Fibroblast of pulmonary artery (primary cell): ENCODE data around the gene F2RL1.

Experiments used
- DNase-seq: peaks from one replicate; pipeline ENCODE4 v3.0.0-alpha.2; 2010; ENCODE audit warnings: low read depth
- H3K4me3 ChIP-seq: replicated peaks from 2 replicates; pipeline ENCODE4 v1.5.1; 2011; ENCODE audit warnings: low read depth, mild to moderate bottlenecking, control low read depth, low read length, moderate library complexity
- TF ChIP-seq, protein P1 (sequence below): IDR thresholded peaks from 2 replicates; pipeline ENCODE4 v1.5.1; 2011; ENCODE audit warnings: mild to moderate bottlenecking, control low read depth, low read length, inconsistent platforms; ENCODE audit errors: missing control alignments

Gene F2RL1

DNA sequence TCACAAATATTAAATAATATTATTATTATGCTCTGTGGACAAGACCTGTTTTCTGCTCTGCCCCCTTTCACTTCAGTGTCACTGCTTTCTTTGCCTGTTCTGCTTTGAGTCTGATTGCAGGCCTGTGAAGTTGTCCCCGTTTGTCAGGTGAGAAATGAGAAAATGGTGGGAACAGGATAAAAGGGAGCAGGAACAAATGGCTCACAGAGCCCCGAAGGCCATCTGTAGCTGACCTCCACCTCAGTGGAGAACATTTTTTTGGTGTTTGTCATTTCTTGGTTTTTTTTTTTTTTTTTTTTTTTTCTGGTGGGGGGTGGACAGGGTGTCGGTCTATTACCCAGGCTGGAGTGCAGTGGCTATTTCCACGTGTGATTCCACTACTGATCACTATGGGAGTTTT lies 17.8 kb downstream of the F2RL1 start:
- TF ChIP-seq, protein P1, sequence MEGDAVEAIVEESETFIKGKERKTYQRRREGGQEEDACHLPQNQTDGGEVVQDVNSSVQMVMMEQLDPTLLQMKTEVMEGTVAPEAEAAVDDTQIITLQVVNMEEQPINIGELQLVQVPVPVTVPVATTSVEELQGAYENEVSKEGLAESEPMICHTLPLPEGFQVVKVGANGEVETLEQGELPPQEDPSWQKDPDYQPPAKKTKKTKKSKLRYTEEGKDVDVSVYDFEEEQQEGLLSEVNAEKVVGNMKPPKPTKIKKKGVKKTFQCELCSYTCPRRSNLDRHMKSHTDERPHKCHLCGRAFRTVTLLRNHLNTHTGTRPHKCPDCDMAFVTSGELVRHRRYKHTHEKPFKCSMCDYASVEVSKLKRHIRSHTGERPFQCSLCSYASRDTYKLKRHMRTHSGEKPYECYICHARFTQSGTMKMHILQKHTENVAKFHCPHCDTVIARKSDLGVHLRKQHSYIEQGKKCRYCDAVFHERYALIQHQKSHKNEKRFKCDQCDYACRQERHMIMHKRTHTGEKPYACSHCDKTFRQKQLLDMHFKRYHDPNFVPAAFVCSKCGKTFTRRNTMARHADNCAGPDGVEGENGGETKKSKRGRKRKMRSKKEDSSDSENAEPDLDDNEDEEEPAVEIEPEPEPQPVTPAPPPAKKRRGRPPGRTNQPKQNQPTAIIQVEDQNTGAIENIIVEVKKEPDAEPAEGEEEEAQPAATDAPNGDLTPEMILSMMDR, result no peak
- H3K4me3 ChIP-seq, result no peak overlapping the region
- DNase-seq, result no peak

DNA sequence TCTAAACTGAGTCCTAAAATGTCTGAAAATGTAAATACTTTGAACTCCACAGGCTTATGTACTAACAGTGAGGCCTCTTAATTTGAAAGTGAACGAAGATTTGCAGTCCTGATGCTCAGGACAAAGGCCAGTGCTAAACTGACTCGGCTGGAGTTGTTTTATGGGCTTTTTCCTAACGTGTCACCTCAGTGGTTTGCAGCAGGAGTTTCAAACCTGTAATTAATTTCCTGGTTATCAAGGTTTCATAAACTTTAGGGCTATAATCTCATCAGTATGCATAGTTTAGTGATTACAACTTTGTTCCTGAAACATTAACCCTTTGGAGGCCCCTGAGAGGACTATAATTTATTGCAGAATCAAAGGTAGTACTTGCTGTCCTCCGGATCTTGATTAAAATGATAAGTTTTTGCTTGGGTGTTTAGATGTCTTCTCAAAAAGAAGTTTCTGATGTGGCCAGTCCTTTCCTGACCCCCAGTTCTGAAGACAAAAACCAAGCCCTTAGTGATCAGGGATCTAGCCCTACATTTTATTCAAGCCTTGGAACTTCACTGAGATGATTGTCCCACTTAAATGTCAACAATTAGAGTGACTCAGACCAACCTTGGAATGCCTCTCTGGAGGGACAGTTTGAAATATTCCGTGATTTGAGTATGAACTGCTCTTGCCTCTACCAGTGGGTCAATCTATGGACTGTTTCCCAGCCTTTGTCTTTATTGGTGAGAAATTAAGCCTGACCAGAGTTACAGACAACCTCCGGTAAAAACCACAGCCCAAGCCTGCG lies 19.8 kb downstream of the F2RL1 start:
- DNase-seq, result peak; percentile 29
- no peak overlapping the region for H3K4me3 ChIP-seq
- TF ChIP-seq, protein P1, result no peak

DNA sequence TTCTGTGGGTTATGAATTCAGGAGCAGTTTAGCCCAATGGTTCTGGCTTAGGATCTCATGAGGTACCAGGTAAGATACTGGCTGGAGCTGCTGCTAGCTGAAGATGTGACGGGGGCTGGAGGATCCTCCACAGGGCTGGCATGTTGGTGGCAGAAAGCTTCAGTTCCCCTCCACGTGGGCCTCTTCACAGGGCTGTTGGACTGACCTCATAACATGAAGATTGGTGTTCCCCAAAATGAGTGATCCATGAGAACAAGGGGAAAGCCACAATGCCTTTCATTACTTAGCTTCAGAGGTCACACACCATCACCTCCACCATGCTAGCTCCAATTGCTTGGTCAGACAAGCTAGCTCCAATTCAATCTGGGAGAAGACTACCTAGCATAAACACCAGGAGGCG lies 22.5 kb downstream of the F2RL1 start:
- DNase-seq, result no peak
- TF ChIP-seq, protein P1, result no peak
- H3K4me3 ChIP-seq, result no peak overlapping the region

DNA sequence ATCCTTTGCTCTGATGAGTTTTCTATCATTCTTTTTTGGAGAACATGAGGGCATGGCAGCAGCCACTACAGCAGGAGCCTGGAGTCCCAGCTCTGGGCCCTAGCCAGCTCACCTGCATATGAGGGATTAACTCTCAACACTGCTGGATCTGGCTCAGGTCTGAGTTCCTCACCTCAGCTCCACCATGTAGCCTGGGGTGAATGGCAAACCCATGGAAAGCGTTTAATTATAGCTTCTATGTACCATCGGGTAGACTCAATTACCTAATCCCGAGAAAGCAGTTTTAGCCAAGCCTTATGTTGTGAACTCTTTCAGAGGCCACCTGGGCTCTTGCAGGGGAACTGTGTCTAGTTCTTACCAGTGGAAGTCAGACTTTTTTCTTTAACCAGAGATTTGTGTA lies 27.1 kb downstream of the F2RL1 start:
- DNase-seq, result no peak
- H3K4me3 ChIP-seq, result no peak overlapping the region
- TF ChIP-seq, protein P1, result no peak

DNA sequence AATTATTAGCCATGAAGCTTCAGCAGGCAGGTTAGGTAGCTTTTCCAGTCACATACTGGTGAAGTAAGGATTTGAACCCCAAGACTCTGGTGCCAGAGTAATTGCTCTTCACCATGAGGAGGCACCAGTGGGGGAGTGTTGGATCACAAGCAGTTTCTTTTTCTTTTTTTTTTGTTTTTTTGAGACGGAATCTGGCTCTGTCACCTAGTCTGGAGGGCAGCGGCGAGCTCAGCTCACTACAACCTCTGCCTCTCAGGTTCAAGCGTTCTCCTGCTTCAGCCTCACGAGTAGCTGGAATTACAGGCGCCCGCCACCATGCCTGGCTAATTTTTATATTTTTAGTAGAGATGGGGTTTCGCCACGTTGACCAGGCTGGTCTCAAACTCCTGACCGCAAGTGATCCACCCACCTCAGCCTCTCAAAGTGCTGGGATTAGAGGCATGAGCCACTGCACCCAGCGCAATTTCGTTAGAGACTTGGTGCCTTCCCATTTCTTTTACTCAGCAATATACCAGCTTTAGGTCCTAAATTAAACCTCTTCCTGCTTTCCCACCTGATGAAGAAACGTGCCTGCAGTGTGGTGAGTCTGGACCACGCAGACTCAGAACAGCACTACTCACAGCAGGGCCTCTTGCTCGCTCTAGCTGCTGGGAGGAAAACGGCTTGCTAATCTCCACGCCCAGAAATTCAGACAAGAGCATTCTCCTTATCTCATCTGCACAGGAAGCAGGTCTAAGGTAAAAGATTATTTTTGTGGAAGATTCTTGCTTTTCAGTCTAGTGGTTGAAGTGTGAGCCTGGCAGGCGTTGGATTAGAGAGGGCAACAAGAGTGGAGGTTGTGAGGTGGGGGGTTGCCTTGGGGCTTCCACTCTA lies 30.8 kb downstream of the F2RL1 start, which contains the start of gene S100Z:
TSS of gene S100Z (plus strand) at position 596 of the 873 bp plus-strand sequence. CDS start 25,346 bp downstream, outside the sequence.
- H3K4me3 ChIP-seq, result no peak within 1 kb of the TSS
- DNase-seq, result peak; percentile 20
- TF ChIP-seq, protein P1, result no peak

DNA sequence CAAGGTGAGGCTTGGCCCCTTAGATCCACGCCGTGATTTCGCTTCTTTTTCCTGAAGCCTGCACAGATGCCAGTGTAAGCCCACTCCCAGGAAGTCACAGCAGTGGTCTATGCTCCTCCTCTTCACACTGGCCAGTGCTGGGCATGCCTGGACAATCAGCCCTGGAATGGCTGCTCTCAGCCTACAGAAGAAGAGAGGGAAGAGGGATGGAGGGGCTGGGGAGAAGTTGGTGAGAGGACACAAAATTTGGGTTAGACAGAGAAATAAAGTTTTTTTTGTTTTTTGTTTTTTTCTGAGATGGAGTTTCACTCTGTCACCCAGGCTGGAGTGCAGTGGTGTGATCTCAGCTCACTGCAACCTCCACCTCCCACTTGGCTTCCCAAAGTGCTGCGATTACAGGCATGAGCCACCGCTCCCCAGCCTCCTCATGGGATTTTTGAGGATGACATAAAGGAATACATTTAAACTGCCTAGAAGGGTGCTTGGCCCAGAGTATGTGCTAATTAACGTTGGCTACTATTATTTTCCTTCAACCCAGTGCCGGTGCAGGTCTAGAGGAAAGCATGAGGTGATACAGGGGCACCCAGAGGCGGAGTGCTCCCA lies 31.8 kb downstream of the F2RL1 start:
- DNase-seq, result no peak
- no peak overlapping the region for H3K4me3 ChIP-seq
- TF ChIP-seq, protein P1, result no peak
